Measurements from ENCODE around the gene FIBCD1. TPM values are rescaled to one million over a fixed set of nuclear protein-coding genes. Genes with fewer than 3 reads are reported as not detected.

Gene FIBCD1
- total RNA-seq, 1 donor: 5.1 TPM

DNA sequence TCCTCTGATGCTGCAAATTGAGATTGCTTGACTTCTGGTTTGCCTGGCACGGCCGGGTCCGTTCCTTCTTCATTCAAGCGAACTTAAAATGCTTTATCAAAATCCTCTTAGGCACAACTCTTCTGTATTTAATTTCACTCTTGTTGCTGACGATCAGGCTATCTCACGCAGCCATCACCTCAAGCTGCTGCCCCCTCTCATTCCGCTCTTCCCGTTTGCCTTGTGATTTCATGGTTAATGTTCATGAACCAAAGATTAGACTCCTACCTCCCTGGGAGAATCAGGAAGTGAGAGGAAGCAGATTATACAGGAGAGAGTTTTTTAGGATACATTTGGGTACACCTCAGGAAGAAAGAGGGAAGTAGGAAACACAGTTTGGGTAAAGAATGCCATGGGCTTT is 65.1 kb downstream of the FIBCD1 start:
- no peak overlapping the region for H3K27ac ChIP-seq (ENCODE audit: low read depth, low read length)
- peaks cover 90% of the 10 kb centered on the region for H3K36me3 ChIP-seq (ENCODE audit: insufficient read depth, low read length)
- no peaks in the 10 kb centered on the region for H3K9me3 ChIP-seq (ENCODE audit: low read depth, low read length)
- DNase-seq (ENCODE audit: insufficient read length, low spot score, missing footprints): no peak
- H4K20me1 ChIP-seq (ENCODE audit: insufficient read depth, low read length): peaks cover 69% of the 10 kb centered on the region
- no peak overlapping the region for H3K4me2 ChIP-seq (ENCODE audit: insufficient read depth, low read length)
- H3K79me2 ChIP-seq (ENCODE audit: insufficient read depth, low read length): peaks cover 78% of the 10 kb centered on the region
- no peak overlapping the region for H3K4me3 ChIP-seq (ENCODE audit: insufficient read depth, low read length)
- H2AFZ ChIP-seq (ENCODE audit: low read length): no peak overlapping the region
- H3K27me3 ChIP-seq (ENCODE audit: insufficient read depth, low read length): no peaks in the 10 kb centered on the region
- H3K4me1 ChIP-seq (ENCODE audit: insufficient read depth, low read length): no peaks in the 10 kb centered on the region
- TF ChIP-seq, protein P1, sequence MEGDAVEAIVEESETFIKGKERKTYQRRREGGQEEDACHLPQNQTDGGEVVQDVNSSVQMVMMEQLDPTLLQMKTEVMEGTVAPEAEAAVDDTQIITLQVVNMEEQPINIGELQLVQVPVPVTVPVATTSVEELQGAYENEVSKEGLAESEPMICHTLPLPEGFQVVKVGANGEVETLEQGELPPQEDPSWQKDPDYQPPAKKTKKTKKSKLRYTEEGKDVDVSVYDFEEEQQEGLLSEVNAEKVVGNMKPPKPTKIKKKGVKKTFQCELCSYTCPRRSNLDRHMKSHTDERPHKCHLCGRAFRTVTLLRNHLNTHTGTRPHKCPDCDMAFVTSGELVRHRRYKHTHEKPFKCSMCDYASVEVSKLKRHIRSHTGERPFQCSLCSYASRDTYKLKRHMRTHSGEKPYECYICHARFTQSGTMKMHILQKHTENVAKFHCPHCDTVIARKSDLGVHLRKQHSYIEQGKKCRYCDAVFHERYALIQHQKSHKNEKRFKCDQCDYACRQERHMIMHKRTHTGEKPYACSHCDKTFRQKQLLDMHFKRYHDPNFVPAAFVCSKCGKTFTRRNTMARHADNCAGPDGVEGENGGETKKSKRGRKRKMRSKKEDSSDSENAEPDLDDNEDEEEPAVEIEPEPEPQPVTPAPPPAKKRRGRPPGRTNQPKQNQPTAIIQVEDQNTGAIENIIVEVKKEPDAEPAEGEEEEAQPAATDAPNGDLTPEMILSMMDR (IDR thresholded peaks at IDR 0.05; ENCODE audit: extremely low read depth, low read depth, low read length): no peak

DNA sequence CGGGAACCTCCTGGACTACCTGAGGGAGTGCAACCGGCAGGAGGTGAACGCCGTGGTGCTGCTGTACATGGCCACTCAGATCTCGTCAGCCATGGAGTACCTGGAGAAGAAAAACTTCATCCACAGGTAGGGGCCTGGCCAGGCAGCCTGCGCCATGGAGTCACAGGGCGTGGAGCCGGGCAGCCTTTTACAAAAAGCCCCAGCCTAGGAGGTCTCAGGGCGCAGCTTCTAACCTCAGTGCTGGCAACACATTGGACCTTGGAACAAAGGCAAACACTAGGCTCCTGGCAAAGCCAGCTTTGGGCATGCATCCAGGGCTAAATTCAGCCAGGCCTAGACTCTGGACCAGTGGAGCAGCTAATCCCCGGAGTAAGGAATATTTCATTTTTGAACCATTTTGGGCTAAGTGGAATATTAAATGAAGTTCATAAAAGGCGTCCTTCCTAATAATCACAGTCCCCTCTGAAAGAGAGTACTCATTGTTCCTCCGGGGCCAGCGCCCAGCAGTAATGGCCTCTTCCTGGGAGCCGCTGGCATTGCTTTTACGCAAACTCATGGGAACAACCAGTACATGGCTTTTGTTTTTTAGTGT is 66.0 kb downstream of the FIBCD1 start:
- no peaks in the 10 kb centered on the region for H3K4me1 ChIP-seq (ENCODE audit: insufficient read depth, low read length)
- no peaks in the 10 kb centered on the region for H3K9me3 ChIP-seq (ENCODE audit: low read depth, low read length)
- H4K20me1 ChIP-seq (ENCODE audit: insufficient read depth, low read length): peaks cover 76% of the 10 kb centered on the region
- H3K27ac ChIP-seq (ENCODE audit: low read depth, low read length): no peak overlapping the region
- peaks cover 89% of the 10 kb centered on the region for H3K36me3 ChIP-seq (ENCODE audit: insufficient read depth, low read length)
- DNase-seq (ENCODE audit: insufficient read length, low spot score, missing footprints): no peak
- H3K4me3 ChIP-seq (ENCODE audit: insufficient read depth, low read length): no peak overlapping the region
- TF ChIP-seq, protein P1 (IDR thresholded peaks at IDR 0.05; ENCODE audit: extremely low read depth, low read depth, low read length): no peak
- peaks cover 82% of the 10 kb centered on the region for H3K79me2 ChIP-seq (ENCODE audit: insufficient read depth, low read length)
- no peaks in the 10 kb centered on the region for H3K27me3 ChIP-seq (ENCODE audit: insufficient read depth, low read length)
- no peak overlapping the region for H2AFZ ChIP-seq (ENCODE audit: low read length)
- no peak overlapping the region for H3K4me2 ChIP-seq (ENCODE audit: insufficient read depth, low read length)

DNA sequence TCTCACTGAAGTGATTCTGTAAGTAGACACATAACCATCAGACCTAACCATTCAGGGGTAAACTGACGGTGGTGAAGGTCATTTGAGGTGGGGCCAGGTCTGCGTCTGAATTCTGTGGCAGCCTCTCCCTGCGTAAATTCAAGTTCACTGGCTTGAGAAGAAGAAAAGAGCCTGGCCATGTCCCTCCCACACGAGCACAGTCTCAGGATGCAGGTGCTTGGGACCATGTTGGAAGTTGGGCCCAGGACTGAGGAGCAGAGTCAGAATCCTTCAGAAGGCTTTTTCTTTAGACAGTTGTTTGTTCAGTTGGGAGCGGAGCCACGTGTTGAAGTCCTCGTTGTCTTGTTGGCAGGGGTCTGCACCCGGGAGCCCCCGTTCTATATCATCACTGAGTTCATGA is 66.5 kb downstream of the FIBCD1 start:
- Histone ChIP-seq H3K4me1 (ENCODE audit: insufficient read depth, low read length) (no peaks in the 10 kb centered on the region), H3K27ac (ENCODE audit: low read depth, low read length) (no peak overlapping the region), H3K27me3 (ENCODE audit: insufficient read depth, low read length) (no peaks in the 10 kb centered on the region), H3K9me3 (ENCODE audit: low read depth, low read length) (no peaks in the 10 kb centered on the region), H3K4me3 (ENCODE audit: insufficient read depth, low read length) (no peak overlapping the region), H4K20me1 (ENCODE audit: insufficient read depth, low read length) (peaks cover 77% of the 10 kb centered on the region), H3K4me2 (ENCODE audit: insufficient read depth, low read length) (no peak overlapping the region), H3K79me2 (ENCODE audit: insufficient read depth, low read length) (peaks cover 86% of the 10 kb centered on the region), H2AFZ (ENCODE audit: low read length) (no peak overlapping the region), H3K36me3 (ENCODE audit: insufficient read depth, low read length) (peaks cover 90% of the 10 kb centered on the region)
- no peak for DNase-seq (ENCODE audit: insufficient read length, low spot score, missing footprints)
- TF ChIP-seq, protein P1 (IDR thresholded peaks at IDR 0.05; ENCODE audit: extremely low read depth, low read depth, low read length): no peak

DNA sequence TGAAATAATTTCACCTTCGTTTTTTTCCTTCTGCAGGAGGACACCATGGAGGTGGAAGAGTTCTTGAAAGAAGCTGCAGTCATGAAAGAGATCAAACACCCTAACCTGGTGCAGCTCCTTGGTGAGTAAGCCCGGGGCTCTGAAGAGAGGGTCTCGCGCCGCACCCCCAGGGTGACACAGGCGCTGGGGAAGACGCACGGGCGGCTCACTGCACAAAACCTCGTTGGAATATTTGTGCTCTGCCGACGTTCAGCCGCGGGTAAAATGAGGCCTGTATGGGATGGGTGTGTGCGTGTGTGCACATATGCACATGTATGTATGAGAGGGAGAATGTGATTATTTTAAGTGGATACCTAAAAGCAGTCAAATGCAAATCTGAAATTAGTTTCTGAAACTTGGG is 67.0 kb downstream of the FIBCD1 start:
- Histone ChIP-seq H3K4me3 (ENCODE audit: insufficient read depth, low read length) (no peak overlapping the region), H3K27ac (ENCODE audit: low read depth, low read length) (no peak overlapping the region), H3K36me3 (ENCODE audit: insufficient read depth, low read length) (peaks cover 90% of the 10 kb centered on the region), H3K9me3 (ENCODE audit: low read depth, low read length) (no peaks in the 10 kb centered on the region), H4K20me1 (ENCODE audit: insufficient read depth, low read length) (peaks cover 80% of the 10 kb centered on the region), H3K4me1 (ENCODE audit: insufficient read depth, low read length) (peaks cover 3% of the 10 kb centered on the region), H3K27me3 (ENCODE audit: insufficient read depth, low read length) (no peaks in the 10 kb centered on the region), H3K4me2 (ENCODE audit: insufficient read depth, low read length) (no peak overlapping the region), H3K79me2 (ENCODE audit: insufficient read depth, low read length) (peaks cover 87% of the 10 kb centered on the region), H2AFZ (ENCODE audit: low read length) (no peak overlapping the region)
- TF ChIP-seq, protein P1 (IDR thresholded peaks at IDR 0.05; ENCODE audit: extremely low read depth, low read depth, low read length): no peak
- no peak for DNase-seq (ENCODE audit: insufficient read length, low spot score, missing footprints)
